ENCODE results near the gene SAPCD2. TPM values are rescaled to one million over a fixed set of nuclear protein-coding genes. Genes with fewer than 3 reads are reported as not detected.

The SAPCD2 gene
- polyA plus RNA-seq, 1 donor (not counting 4 experiments of a cell fraction or from before 2014, with no cell fraction given) = 1.6 TPM

DNA sequence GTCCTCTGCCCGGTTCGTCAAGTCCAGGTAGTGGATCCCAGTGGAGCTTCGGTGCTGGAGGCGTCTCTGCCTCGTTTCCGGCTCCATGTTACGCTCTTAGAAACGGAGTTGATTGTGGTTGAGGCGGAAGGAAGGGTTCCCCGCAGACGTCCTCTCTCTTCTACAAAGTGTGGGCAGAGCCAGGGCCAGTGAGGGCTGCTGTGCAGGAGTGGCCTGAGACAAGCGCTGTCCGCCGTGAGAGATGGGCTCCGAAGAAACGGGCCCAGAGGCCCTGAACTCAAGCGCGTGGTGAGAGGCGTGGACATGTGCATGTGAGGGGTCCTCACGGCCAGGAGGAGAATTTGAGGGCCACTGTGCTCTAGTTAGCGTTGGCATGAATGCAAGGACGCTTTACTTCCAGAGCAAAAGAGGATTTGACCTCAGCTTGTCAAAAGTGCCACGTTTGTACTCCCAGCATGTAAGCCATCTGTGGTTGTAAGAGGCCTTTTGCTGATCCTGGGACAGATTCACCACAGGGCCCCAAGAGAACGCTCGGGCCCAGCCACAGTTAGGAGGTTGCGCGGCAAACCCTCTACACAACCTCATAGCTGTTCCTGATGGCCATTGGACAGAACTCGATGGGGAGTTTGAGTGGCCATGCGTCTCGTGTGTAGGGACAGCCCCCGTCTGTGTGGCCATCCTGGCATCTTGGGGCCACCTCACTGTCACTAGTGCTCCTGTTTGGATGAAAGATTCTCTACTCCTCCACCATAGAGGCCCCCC is 26.6 kb upstream of the SAPCD2 start:
- H3K27ac ChIP-seq (ENCODE audit: control insufficient read depth, insufficient read depth, low read length) = no peak overlapping the region
- dilution Hi-C loops (cut with MboI; ENCODE audit: extremely low pct_ligation_motif_present, low sequenced_read_pairs) = no loop called here
- H3K36me3 ChIP-seq (ENCODE audit: control insufficient read depth in 2 of 2, extremely low read depth in 1 of 2, insufficient read depth in 2 of 2, low read length in 2 of 2) = peaks cover 22 to 37% of the 10 kb centered on the region in 2 experiments

DNA sequence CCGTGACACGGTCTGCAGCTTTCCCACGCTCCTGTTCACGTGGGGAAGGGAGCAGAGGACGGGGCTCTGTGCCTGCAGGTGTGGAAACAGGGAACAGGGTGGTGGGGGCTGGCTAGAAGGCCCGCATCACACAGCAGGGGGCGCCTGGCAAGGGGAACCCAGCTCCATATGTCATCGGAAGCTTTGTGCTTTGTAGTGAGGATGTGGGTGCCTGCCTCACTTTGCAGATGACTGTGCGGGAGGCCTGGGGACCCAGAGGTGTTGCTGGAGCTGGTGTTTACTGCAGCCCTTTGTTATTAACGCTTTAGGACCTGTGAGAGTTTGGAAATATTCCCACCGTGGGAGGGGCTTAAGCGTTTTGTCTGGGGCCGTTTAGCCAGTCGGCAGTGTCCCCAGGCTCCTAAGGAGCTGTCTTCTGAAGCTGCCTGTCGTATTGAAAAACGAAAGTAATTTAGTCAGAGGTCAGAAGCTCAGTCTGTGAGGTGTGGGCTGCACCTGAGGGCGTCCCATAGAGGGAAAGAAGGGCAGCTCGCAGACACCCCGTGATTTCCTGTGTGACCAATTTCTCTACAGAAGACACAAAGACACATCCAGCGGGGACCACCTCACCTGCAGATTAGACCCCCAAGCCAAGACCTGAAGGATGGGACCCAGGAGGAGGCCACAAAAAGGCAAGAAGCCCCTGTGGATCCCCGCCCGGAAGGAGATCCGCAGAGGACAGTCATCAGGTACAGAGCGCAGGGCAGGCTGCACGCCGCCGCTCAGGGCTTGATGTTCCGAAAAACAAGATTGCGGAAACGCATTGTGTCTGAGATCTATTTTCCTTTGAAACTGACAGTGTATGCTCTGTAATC is 25.5 kb upstream of the SAPCD2 start:
- TF ChIP-seq, protein P1, sequence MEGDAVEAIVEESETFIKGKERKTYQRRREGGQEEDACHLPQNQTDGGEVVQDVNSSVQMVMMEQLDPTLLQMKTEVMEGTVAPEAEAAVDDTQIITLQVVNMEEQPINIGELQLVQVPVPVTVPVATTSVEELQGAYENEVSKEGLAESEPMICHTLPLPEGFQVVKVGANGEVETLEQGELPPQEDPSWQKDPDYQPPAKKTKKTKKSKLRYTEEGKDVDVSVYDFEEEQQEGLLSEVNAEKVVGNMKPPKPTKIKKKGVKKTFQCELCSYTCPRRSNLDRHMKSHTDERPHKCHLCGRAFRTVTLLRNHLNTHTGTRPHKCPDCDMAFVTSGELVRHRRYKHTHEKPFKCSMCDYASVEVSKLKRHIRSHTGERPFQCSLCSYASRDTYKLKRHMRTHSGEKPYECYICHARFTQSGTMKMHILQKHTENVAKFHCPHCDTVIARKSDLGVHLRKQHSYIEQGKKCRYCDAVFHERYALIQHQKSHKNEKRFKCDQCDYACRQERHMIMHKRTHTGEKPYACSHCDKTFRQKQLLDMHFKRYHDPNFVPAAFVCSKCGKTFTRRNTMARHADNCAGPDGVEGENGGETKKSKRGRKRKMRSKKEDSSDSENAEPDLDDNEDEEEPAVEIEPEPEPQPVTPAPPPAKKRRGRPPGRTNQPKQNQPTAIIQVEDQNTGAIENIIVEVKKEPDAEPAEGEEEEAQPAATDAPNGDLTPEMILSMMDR (optimal IDR thresholded peaks at IDR 0.05 in 1 of 3, IDR thresholded peaks at IDR 0.05 in 1 of 3, conservative IDR thresholded peaks at IDR 0.05 in 1 of 3; ENCODE audit: extremely low read depth in 1 of 3, insufficient read depth in 2 of 3, low read length in 3 of 3) = peak in 1 of 3 experiments; percentile 40
- no peak for TF ChIP-seq EZH2 (IDR thresholded peaks at IDR 0.05; ENCODE audit: low read length)
- no peak overlapping the region for H2AFZ ChIP-seq (ENCODE audit: control insufficient read depth, low read length)
- H3K27ac ChIP-seq (ENCODE audit: control insufficient read depth, insufficient read depth, low read length) = no peak overlapping the region
- H3K4me2 ChIP-seq (ENCODE audit: control insufficient read depth, extremely low read depth, insufficient read depth, low read depth, low read length) = no peak overlapping the region
- no peaks in the 10 kb centered on the region for H3K27me3 ChIP-seq (ENCODE audit: control insufficient read depth, extremely low read depth, insufficient read depth, low read length)
- no peaks in the 10 kb centered on the region for H4K20me1 ChIP-seq (ENCODE audit: control insufficient read depth, extremely low read depth, insufficient read depth, low read length)
- H3K9ac ChIP-seq (ENCODE audit: control insufficient read depth, extremely low read depth, insufficient read depth, low read length) = no peak overlapping the region
- no peak overlapping the region for H3K4me3 ChIP-seq (ENCODE audit: control insufficient read depth in 2 of 3, extremely low read depth in 1 of 3, insufficient read depth in 2 of 3, low read depth in 1 of 3, low read length in 3 of 3)
- dilution Hi-C loops (cut with MboI; ENCODE audit: extremely low pct_ligation_motif_present, low sequenced_read_pairs) = no loop called here
- peaks cover 18 to 27% of the 10 kb centered on the region in 2 experiments for H3K36me3 ChIP-seq (ENCODE audit: control insufficient read depth in 2 of 2, extremely low read depth in 1 of 2, insufficient read depth in 2 of 2, low read length in 2 of 2)
- H3K4me1 ChIP-seq (ENCODE audit: control insufficient read depth, extremely low read depth, insufficient read depth, low read length) = no peaks in the 10 kb centered on the region
- no peak for FAIRE-seq
- H3K9me1 ChIP-seq (ENCODE audit: control insufficient read depth, extremely low read depth, insufficient read depth, low read length) = no peaks in the 10 kb centered on the region
- no peaks in the 10 kb centered on the region for H3K9me3 ChIP-seq (ENCODE audit: control insufficient read depth, low read depth, low read length)
- H3K79me2 ChIP-seq (ENCODE audit: control insufficient read depth, insufficient read depth, low read length) = no peaks in the 10 kb centered on the region
- DNase-seq (ENCODE audit: low read depth, low spot score) = no peak

More for the DNA sequence above, 26.6 kb upstream of the SAPCD2 start:
- Histone ChIP-seq H3K4me3 (ENCODE audit: control insufficient read depth in 2 of 3, extremely low read depth in 1 of 3, insufficient read depth in 2 of 3, low read depth in 1 of 3, low read length in 3 of 3) (no peak overlapping the region), H3K27me3 (ENCODE audit: control insufficient read depth, extremely low read depth, insufficient read depth, low read length) (no peaks in the 10 kb centered on the region), H3K79me2 (ENCODE audit: control insufficient read depth, insufficient read depth, low read length) (no peaks in the 10 kb centered on the region), H3K9me1 (ENCODE audit: control insufficient read depth, extremely low read depth, insufficient read depth, low read length) (no peaks in the 10 kb centered on the region), H2AFZ (ENCODE audit: control insufficient read depth, low read length) (no peak overlapping the region), H3K9me3 (ENCODE audit: control insufficient read depth, low read depth, low read length) (peaks cover 2% of the 10 kb centered on the region), H3K4me1 (ENCODE audit: control insufficient read depth, extremely low read depth, insufficient read depth, low read length) (no peaks in the 10 kb centered on the region), H3K9ac (ENCODE audit: control insufficient read depth, extremely low read depth, insufficient read depth, low read length) (no peak overlapping the region), H3K4me2 (ENCODE audit: control insufficient read depth, extremely low read depth, insufficient read depth, low read depth, low read length) (no peak overlapping the region), H4K20me1 (ENCODE audit: control insufficient read depth, extremely low read depth, insufficient read depth, low read length) (no peaks in the 10 kb centered on the region)
- FAIRE-seq (no peak), DNase-seq (ENCODE audit: low read depth, low spot score) (no peak)
- TF ChIP-seq, protein P1 (optimal IDR thresholded peaks at IDR 0.05 in 1 of 3, IDR thresholded peaks at IDR 0.05 in 1 of 3, conservative IDR thresholded peaks at IDR 0.05 in 1 of 3; ENCODE audit: extremely low read depth in 1 of 3, insufficient read depth in 2 of 3, low read length in 3 of 3) = no peak
- TF ChIP-seq EZH2 (IDR thresholded peaks at IDR 0.05; ENCODE audit: low read length) = no peak
